NCI-H524 (cell line): Measurements from ENCODE around the gene NOXRED1.

ENCODE experiments used
- DNase-seq, 2 experiments: peaks; one replicate each; lab custom pipeline; 2025; lab: John Stamatoyannopoulos, UW

NOXRED1 gene

GRCh38 chr14:77344377-77344996, 78.8 kb downstream of the NOXRED1 start:
- peak in 1 of 2 experiments; percentile 59 for DNase-seq
